Kidney (tissue), 14 donors: Measurements from ENCODE around the gene CDK14. TPM values are rescaled to one million over a fixed set of nuclear protein-coding genes. Genes with fewer than 3 reads are reported as not detected.

Experiments used
- DNase-seq, 5 donors: peaks; one replicate each; pipeline ENCODE4 v3.0.0-alpha.2; 2013 to 2020
- FAIRE-seq: peaks from 2 replicates; lab custom pipeline; 2012; peaks lifted over from hg19 to GRCh38; lab: Jason Lieb, UNC
- H3K27ac ChIP-seq, 2 donors: one replicate each; pipeline ENCODE4 v1.7.0; 2013; ENCODE audit warnings: low read depth in 2 of 2, low read length in 2 of 2, inconsistent platforms in 1 of 2
- H3K27me3 ChIP-seq: one replicate; pipeline ENCODE4 v1.7.1; 2013; ENCODE audit warnings: low read length, inconsistent platforms; ENCODE audit not compliant: control insufficient read depth, insufficient read depth
- H3K36me3 ChIP-seq, 3 donors: one replicate each; pipeline versions ENCODE4 v1.7.0 to v1.7.1; 2013; ENCODE audit warnings: low read length in 3 of 3, control low read depth in 1 of 3, inconsistent platforms in 1 of 3; ENCODE audit not compliant: insufficient read depth in 3 of 3, control insufficient read depth in 2 of 3
- H3K4me1 ChIP-seq, 3 donors: one replicate each; pipeline versions ENCODE4 v1.7.0 to v1.7.1; 2013; ENCODE audit warnings: low read length in 3 of 3, inconsistent platforms in 1 of 3, low read depth in 1 of 3; ENCODE audit not compliant: control insufficient read depth in 2 of 3, insufficient read depth in 2 of 3
- H3K4me3 ChIP-seq, 3 donors: one replicate each; pipeline versions ENCODE4 v1.7.0 to v1.8.1; 2013; ENCODE audit warnings: low read length in 3 of 3, control low read depth in 1 of 3, inconsistent platforms in 1 of 3
- H3K9ac ChIP-seq, 3 donors: one replicate each; pipeline versions ENCODE4 v1.7.0 to v1.7.1; 2013; ENCODE audit warnings: low read length in 3 of 3, control low read depth in 1 of 3, inconsistent platforms in 1 of 3
- H3K9me3 ChIP-seq, 3 donors: one replicate each; pipeline versions ENCODE4 v1.7.0 to v1.7.1; 2013; ENCODE audit warnings: low read length in 3 of 3, control low read depth in 1 of 3, inconsistent platforms in 1 of 3; ENCODE audit not compliant: control insufficient read depth in 2 of 3, insufficient read depth in 1 of 3
- intact Hi-C: fragments of 100-400 bp; cut with DNase I; formaldehyde crosslinking; loops from one replicate; pipeline ENCODE4 v1.11.1; 2022
- polyA plus RNA-seq: library from polyadenylated mRNA; stranded (reverse); fragments of 350-450 nt; fragmentation: Illumina TruSeq; extraction: RNeasy Lipid Tissue Mini Kit (QIAGEN cat#74804); gene quantifications from one replicate; pipeline ENCODE4 v1.2.3, GENCODE V29; 2014; ENCODE audit warnings: low read depth, low replicate concordance; ENCODE audit not compliant: insufficient read depth
- total RNA-seq: library from RNA; stranded (reverse); fragmentation: NEBNext Ultra II Directional; extraction: Animal tissue kit (Norgen Biotek cat#: 25700); gene quantifications from one replicate; pipeline ENCODE4 v1.2.1, GENCODE V29; 2021
- TF ChIP-seq, protein P1 (sequence below): IDR thresholded peaks from 3 replicates; pipeline ENCODE4 v1.5.1; 2012; ENCODE audit warnings: mild to moderate bottlenecking, moderate library complexity, borderline replicate concordance; ENCODE audit not compliant: insufficient read depth; ENCODE audit errors: extremely low read depth
- donor health status: control.
- donor health status: control.
- donor health status: control.
- donor health status: control.
- donor health status: control.
- donor health status: DM: yes; HTN: yes; CAD: no.
- donor health status: Normal renal cell carcinoma (clear cell type).

CDK14 gene
- total and polyA plus RNA-seq, 2 donors from 2014 or later: 11.9 to 33.9 TPM

DNA sequence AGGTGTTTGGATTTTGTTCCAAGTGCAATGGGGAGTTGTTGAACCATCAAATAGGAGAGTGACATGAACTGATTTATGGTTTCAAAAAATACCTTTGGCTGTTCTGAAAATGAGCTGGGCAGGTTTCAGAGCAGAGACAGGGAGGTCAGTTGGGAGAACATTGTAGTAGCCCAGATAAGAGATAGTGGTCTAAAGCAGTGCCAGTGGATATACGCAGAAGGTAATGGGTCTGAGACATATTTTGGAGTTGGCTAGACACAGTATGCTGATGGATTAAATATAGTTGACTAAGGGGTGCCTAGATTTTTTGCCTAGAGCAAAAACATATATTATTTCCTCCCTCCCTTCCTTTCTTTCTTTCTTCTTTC, 21.3 kb upstream of the CDK14 start:
- intact Hi-C loops: no loop called here
- TF ChIP-seq, protein P1, sequence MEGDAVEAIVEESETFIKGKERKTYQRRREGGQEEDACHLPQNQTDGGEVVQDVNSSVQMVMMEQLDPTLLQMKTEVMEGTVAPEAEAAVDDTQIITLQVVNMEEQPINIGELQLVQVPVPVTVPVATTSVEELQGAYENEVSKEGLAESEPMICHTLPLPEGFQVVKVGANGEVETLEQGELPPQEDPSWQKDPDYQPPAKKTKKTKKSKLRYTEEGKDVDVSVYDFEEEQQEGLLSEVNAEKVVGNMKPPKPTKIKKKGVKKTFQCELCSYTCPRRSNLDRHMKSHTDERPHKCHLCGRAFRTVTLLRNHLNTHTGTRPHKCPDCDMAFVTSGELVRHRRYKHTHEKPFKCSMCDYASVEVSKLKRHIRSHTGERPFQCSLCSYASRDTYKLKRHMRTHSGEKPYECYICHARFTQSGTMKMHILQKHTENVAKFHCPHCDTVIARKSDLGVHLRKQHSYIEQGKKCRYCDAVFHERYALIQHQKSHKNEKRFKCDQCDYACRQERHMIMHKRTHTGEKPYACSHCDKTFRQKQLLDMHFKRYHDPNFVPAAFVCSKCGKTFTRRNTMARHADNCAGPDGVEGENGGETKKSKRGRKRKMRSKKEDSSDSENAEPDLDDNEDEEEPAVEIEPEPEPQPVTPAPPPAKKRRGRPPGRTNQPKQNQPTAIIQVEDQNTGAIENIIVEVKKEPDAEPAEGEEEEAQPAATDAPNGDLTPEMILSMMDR: no peak
- H3K9ac ChIP-seq: no peak overlapping the region
- no peak overlapping the region for H3K4me3 ChIP-seq
- no peaks in the 10 kb centered on the region for H3K36me3 ChIP-seq
- DNase-seq (no peak), FAIRE-seq (no peak)
- peaks cover 0 to 2% (median 0%) of the 10 kb centered on the region in 3 donors for H3K4me1 ChIP-seq
- H3K27ac ChIP-seq: no peak overlapping the region
- H3K9me3 ChIP-seq: no peaks in the 10 kb centered on the region
- H3K27me3 ChIP-seq: no peaks in the 10 kb centered on the region

DNA sequence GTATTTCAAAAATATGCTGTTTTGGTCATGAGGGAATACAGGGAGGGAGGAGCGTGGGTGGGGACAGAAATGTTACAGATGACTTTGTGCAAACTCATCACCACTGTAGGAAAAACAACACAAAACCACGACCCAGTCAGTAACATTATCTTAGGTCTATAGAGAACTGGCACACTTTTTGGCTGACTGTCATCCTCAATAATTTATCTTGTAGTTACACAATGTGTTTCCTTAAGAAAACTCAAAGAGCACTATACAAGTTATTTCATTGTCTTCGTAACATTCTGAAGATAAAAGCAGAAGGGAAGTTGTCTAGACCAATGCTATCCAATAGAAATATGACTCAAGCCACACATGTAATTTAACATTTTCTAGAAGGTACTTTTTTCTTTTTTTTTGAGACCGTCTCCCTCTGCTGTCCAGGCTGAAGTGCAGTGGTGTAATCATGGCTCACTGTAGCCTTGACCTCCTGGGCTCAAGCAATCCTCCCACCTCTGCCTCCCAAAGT, 16.9 kb upstream of the CDK14 start:
- TF ChIP-seq, protein P1: no peak
- Histone ChIP-seq H3K9me3 (no peaks in the 10 kb centered on the region), H3K4me3 (no peak overlapping the region), H3K27me3 (no peaks in the 10 kb centered on the region), H3K36me3 (no peaks in the 10 kb centered on the region), H3K9ac (no peak overlapping the region), H3K4me1 (peaks cover 0 to 1% (median 0%) of the 10 kb centered on the region in 3 donors), H3K27ac (no peak overlapping the region)
- DNase-seq (peak in 1 of 5 donors; percentile 40), FAIRE-seq (no peak)
- intact Hi-C loops: no loop called here

- no peaks in the 10 kb centered on the region for H3K36me3 ChIP-seq
- intact Hi-C loops: no loop called here
- H3K4me1 ChIP-seq: no peaks in the 10 kb centered on the region
- H3K27ac ChIP-seq: no peak overlapping the region
- H3K9me3 ChIP-seq: no peaks in the 10 kb centered on the region
- DNase-seq (no peak), FAIRE-seq (no peak)
- no peak overlapping the region for H3K4me3 ChIP-seq
- no peaks in the 10 kb centered on the region for H3K27me3 ChIP-seq
- TF ChIP-seq, protein P1: no peak
- no peak overlapping the region for H3K9ac ChIP-seq
These were observed 16.1 kb upstream of the CDK14 start for GRCh38 chr7:90580051-90580450.

- H3K9ac ChIP-seq: no peak overlapping the region
- no peak for DNase-seq
- no peaks in the 10 kb centered on the region for H3K9me3 ChIP-seq
- TF ChIP-seq, protein P1: no peak
- H3K4me1 ChIP-seq: no peaks in the 10 kb centered on the region
- no peaks in the 10 kb centered on the region for H3K27me3 ChIP-seq
- H3K4me3 ChIP-seq: no peak overlapping the region
- no peak overlapping the region for H3K27ac ChIP-seq
- FAIRE-seq: no peak
- H3K36me3 ChIP-seq: no peaks in the 10 kb centered on the region
- intact Hi-C loops: no loop called here
These were observed 14.0 kb upstream of the CDK14 start for GRCh38 chr7:90582164-90582563.
